ENCODE measurements around the gene POPDC3.

The POPDC3 gene

GRCh38 chr6:105138141-105138540 lies 41.7 kb downstream of the POPDC3 start:
- DNase-seq, result no peak

- no peak for DNase-seq
Observed at GRCh38 chr6:105137388-105137787, 42.4 kb downstream of the POPDC3 start.

GRCh38 chr6:105136431-105137350 lies 43.1 kb downstream of the POPDC3 start:
- DNase-seq, result no peak

- DNase-seq, result no peak
Observed at GRCh38 chr6:105135907-105136430, 43.8 kb downstream of the POPDC3 start.

- no peak for DNase-seq
Observed at GRCh38 chr6:105135056-105135455, 44.8 kb downstream of the POPDC3 start.

- DNase-seq, result no peak
Observed at GRCh38 chr6:105122717-105123116, 57.1 kb downstream of the POPDC3 start.

GRCh38 chr6:105121981-105122380 lies 57.8 kb downstream of the POPDC3 start:
- DNase-seq, result no peak

GRCh38 chr6:105120570-105120969 lies 59.2 kb downstream of the POPDC3 start:
- no peak for DNase-seq

- no peak for DNase-seq
Observed at GRCh38 chr6:105116150-105116549, 63.7 kb downstream of the POPDC3 start.

GRCh38 chr6:105113422-105113821 lies 66.4 kb downstream of the POPDC3 start:
- DNase-seq, result no peak

- no peak for DNase-seq
Observed at GRCh38 chr6:105112577-105112976, 67.2 kb downstream of the POPDC3 start.

GRCh38 chr6:105111871-105112270 lies 67.9 kb downstream of the POPDC3 start:
- DNase-seq, result no peak

GRCh38 chr6:105111105-105111504 lies 68.7 kb downstream of the POPDC3 start:
- DNase-seq, result no peak

- no peak for DNase-seq
Observed at GRCh38 chr6:105109955-105110895, 69.6 kb downstream of the POPDC3 start.

- DNase-seq, result no peak
Observed at GRCh38 chr6:105108631-105109262, 71.1 kb downstream of the POPDC3 start.

Measured in stimulated activated naive CD4-positive, alpha-beta T cell treated with Interleukin-2 at 50 U/mL for 16 hours (primary cell).